K562 (cell line): ENCODE results near the gene AJM1. TPM values are rescaled to one million over a fixed set of nuclear protein-coding genes. Genes with fewer than 3 reads are reported as not detected.
A peak's percentile ranks its signal among the peaks of the same experiment; 100 is the strongest.

Source experiments
- ADNP ChIP-seq: fragments of 200-800 bp; sonication (Bioruptor generic); IDR thresholded peaks from 2 replicates; pipeline ENCODE4 v1.6.1; 2016; ENCODE audit warnings: missing genetic modification characterization, missing compliant biosample characterization
- CAMTA2 ChIP-seq: fragments of 250-450 bp; sonication (Bioruptor Pico); conservative IDR thresholded peaks from 2 replicates; pipeline ENCODE4 v1.5.1; 2022
- CCNT2 ChIP-seq: IDR thresholded peaks from 2 replicates; pipeline ENCODE4 v1.6.1; 2011; ENCODE audit warnings: borderline replicate concordance, low read depth, mild to moderate bottlenecking, moderate library complexity, mixed read lengths, low read length; ENCODE audit not compliant: insufficient read length; ENCODE audit errors: extremely low read depth
- HNRNPLL ChIP-seq: fragments of 200-400 bp; formaldehyde crosslinking; IDR thresholded peaks from 2 replicates; pipeline ENCODE4 v1.6.1; 2017; ENCODE audit warnings: low read length, low read depth, mild to moderate bottlenecking; ENCODE audit not compliant: poor library complexity, severe bottlenecking
- KHSRP ChIP-seq: fragments of 450-650 bp; IDR thresholded peaks from 2 replicates; pipeline ENCODE4 v1.6.1; 2017
- PATZ1 ChIP-seq: fragments of 250-450 bp; sonication (Bioruptor Pico); IDR thresholded peaks from 2 replicates; pipeline ENCODE4 v1.5.0; 2020; ENCODE audit warnings: mild to moderate bottlenecking, borderline replicate concordance
- PKNOX1 ChIP-seq: fragments of 450-650 bp; IDR thresholded peaks from 2 replicates; pipeline ENCODE4 v1.6.1; 2016
- STAG1 ChIP-seq: sonication (generic); formaldehyde crosslinking; IDR thresholded peaks from 2 replicates; pipeline ENCODE4 v1.5.0; 2020; ENCODE audit warnings: missing genetic modification reagents, borderline replicate concordance
- TCF7L2 ChIP-seq: fragments of 150-350 bp; IDR thresholded peaks from 2 replicates; pipeline ENCODE4 v1.6.1; 2016; ENCODE audit warnings: low read depth, mild to moderate bottlenecking, low read length, moderate library complexity
- TEAD2 ChIP-seq: fragments of 450-650 bp; IDR thresholded peaks from 2 replicates; pipeline ENCODE4 v1.6.1; 2016; ENCODE audit warnings: missing genetic modification characterization, control low read depth, missing compliant biosample characterization
- ZNF197 ChIP-seq: fragments of 200-800 bp; sonication (Bioruptor generic); IDR thresholded peaks from 2 replicates; pipeline ENCODE4 v1.6.1; 2016; ENCODE audit warnings: low read depth, missing genetic modification characterization, missing compliant biosample characterization
- ZNF239 ChIP-seq: fragments of 250-450 bp; sonication (Bioruptor Pico); IDR thresholded peaks from 2 replicates; pipeline ENCODE4 v1.4.0; 2020; ENCODE audit warnings: mild to moderate bottlenecking
- ZNF76 ChIP-seq: fragments of 250-450 bp; sonication (Bioruptor Pico); IDR thresholded peaks from 2 replicates; pipeline ENCODE4 v1.4.0; 2020; ENCODE audit warnings: mild to moderate bottlenecking, moderate library complexity, borderline replicate concordance
- ZNF77 ChIP-seq: fragments of 250-450 bp; sonication (Bioruptor Pico); IDR thresholded peaks from 2 replicates; pipeline ENCODE4 v1.5.0; 2020
- polyA plus RNA-seq, 8 experiments: library from polyadenylated mRNA; depleted of rRNA in 4 of 8; stranded (reverse) in 5 of 8; unstranded in 3 of 8; fragments of >200 nt; fragmentation: Nextera tagmentation in 2 of 8; fragmentation: Illumina TruSeq in 1 of 8; extraction: Ambion mirVana in 2 of 8; extraction: Trizol in 1 of 8; gene quantifications; 2 replicates each; pipeline versions ENCODE4 v1.2.1 to v1.2.3, GENCODE V29; 2011 to 2014; ENCODE audit warnings: inconsistent platforms in 1 of 8, missing spikeins in 1 of 8
- total RNA-seq, 7 experiments: library from RNA; depleted of rRNA in 6 of 7; stranded (reverse); fragments of >200 nt in 6 of 7; fragmentation: Illumina TruSeq in 2 of 7; extraction: Trizol in 2 of 7; gene quantifications; 2 replicates each; pipeline versions ENCODE4 v1.2.1 to v1.2.3, GENCODE V29; 2011 to 2021; ENCODE audit warnings: low replicate concordance in 1 of 7
- TF ChIP-seq, protein P1 (sequence below): IDR thresholded peaks from 3 replicates; pipeline ENCODE4 v1.6.1; 2011; ENCODE audit warnings: borderline replicate concordance, mild to moderate bottlenecking, moderate library complexity; ENCODE audit not compliant: insufficient read length; ENCODE audit errors: extremely low read depth
- TF ChIP-seq, protein P2 (sequence below): conservative IDR thresholded peaks from 2 replicates; pipeline ENCODE4 v1.6.1; 2011; ENCODE audit warnings: low read depth, mild to moderate bottlenecking, low read length; ENCODE audit not compliant: control insufficient read depth
- TF ChIP-seq, protein P3 (sequence below): sonication (generic); formaldehyde crosslinking; IDR thresholded peaks from 2 replicates; pipeline ENCODE4 v1.8.0; 2022; ENCODE audit warnings: missing genetic modification reagents, mild to moderate bottlenecking, borderline replicate concordance

AJM1 gene
- total and polyA plus RNA-seq, 9 of the 15 experiments (the other 6 are each of a cell fraction or from before 2014, with no cell fraction given), result 0.01 to 3.7 (median 0.65) TPM; not detected in 1

- TF ChIP-seq ZNF239 (CRISPR knock-in tag) (no peak), ZNF76 (CRISPR knock-in tag) (no peak), PKNOX1 (peak; percentile 19; the same call in 1 of the 2 replicates), STAG1 (no peak), KHSRP (no peak), CAMTA2 (no peak), CCNT2 (no peak), ZNF77 (CRISPR knock-in tag) (no peak), TCF7L2 (no peak), TEAD2 (tag) (no peak), HNRNPLL (no peak), ZNF197 (CRISPR knock-in tag) (no peak), ADNP (tag) (no peak), PATZ1 (CRISPR knock-in tag) (no peak)
- TF ChIP-seq, protein P1, sequence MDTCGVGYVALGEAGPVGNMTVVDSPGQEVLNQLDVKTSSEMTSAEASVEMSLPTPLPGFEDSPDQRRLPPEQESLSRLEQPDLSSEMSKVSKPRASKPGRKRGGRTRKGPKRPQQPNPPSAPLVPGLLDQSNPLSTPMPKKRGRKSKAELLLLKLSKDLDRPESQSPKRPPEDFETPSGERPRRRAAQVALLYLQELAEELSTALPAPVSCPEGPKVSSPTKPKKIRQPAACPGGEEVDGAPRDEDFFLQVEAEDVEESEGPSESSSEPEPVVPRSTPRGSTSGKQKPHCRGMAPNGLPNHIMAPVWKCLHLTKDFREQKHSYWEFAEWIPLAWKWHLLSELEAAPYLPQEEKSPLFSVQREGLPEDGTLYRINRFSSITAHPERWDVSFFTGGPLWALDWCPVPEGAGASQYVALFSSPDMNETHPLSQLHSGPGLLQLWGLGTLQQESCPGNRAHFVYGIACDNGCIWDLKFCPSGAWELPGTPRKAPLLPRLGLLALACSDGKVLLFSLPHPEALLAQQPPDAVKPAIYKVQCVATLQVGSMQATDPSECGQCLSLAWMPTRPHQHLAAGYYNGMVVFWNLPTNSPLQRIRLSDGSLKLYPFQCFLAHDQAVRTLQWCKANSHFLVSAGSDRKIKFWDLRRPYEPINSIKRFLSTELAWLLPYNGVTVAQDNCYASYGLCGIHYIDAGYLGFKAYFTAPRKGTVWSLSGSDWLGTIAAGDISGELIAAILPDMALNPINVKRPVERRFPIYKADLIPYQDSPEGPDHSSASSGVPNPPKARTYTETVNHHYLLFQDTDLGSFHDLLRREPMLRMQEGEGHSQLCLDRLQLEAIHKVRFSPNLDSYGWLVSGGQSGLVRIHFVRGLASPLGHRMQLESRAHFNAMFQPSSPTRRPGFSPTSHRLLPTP, result no peak
- TF ChIP-seq, protein P2, sequence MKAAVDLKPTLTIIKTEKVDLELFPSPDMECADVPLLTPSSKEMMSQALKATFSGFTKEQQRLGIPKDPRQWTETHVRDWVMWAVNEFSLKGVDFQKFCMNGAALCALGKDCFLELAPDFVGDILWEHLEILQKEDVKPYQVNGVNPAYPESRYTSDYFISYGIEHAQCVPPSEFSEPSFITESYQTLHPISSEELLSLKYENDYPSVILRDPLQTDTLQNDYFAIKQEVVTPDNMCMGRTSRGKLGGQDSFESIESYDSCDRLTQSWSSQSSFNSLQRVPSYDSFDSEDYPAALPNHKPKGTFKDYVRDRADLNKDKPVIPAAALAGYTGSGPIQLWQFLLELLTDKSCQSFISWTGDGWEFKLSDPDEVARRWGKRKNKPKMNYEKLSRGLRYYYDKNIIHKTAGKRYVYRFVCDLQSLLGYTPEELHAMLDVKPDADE, result 0 out of 2 replicates have a peak, but pooled peaks have one; percentile 55
- TF ChIP-seq, protein P3, sequence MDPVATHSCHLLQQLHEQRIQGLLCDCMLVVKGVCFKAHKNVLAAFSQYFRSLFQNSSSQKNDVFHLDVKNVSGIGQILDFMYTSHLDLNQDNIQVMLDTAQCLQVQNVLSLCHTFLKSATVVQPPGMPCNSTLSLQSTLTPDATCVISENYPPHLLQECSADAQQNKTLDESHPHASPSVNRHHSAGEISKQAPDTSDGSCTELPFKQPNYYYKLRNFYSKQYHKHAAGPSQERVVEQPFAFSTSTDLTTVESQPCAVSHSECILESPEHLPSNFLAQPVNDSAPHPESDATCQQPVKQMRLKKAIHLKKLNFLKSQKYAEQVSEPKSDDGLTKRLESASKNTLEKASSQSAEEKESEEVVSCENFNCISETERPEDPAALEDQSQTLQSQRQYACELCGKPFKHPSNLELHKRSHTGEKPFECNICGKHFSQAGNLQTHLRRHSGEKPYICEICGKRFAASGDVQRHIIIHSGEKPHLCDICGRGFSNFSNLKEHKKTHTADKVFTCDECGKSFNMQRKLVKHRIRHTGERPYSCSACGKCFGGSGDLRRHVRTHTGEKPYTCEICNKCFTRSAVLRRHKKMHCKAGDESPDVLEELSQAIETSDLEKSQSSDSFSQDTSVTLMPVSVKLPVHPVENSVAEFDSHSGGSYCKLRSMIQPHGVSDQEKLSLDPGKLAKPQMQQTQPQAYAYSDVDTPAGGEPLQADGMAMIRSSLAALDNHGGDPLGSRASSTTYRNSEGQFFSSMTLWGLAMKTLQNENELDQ (CRISPR knock-in tag), result no peak
Observed at GRCh38 chr9:136882109-136882946, 40.0 kb downstream of the AJM1 start (continued).
